HCT116 (cell line): ENCODE data around the gene FAM234A.

Experiments
- CTCF ChIP-seq, 3 experiments: fragments of 200-600 bp in 1 of 3; sonication (generic) in 1 of 3; IDR thresholded peaks in 2 of 3; conservative IDR thresholded peaks in 1 of 3; 2 replicates each; pipeline ENCODE4 v1.5.1; 2012 to 2017; ENCODE audit warnings: low read depth in 2 of 3, low read length in 2 of 3, antibody characterized with exemption in 1 of 3, borderline replicate concordance in 1 of 3, control low read depth in 1 of 3, mild to moderate bottlenecking in 1 of 3, mixed read lengths in 1 of 3, mixed run types in 1 of 3, moderate library complexity in 1 of 3; ENCODE audit not compliant: insufficient read depth in 1 of 3
- EGR1 ChIP-seq: IDR thresholded peaks from 2 replicates; pipeline ENCODE4 v1.6.1; 2012; ENCODE audit warnings: low read depth
- EZH2 ChIP-seq: fragments of 200-600 bp; sonication (generic); IDR thresholded peaks from 2 replicates; pipeline ENCODE4 v1.6.1; 2017; ENCODE audit warnings: antibody characterized with exemption, mixed run types
- POLR2A ChIP-seq: IDR thresholded peaks from 2 replicates; pipeline ENCODE4 v1.7.0; 2011; ENCODE audit warnings: borderline replicate concordance; ENCODE audit not compliant: insufficient read depth, insufficient read length; ENCODE audit errors: extremely low read depth
- POLR2AphosphoS5 ChIP-seq: IDR thresholded peaks from 2 replicates; pipeline ENCODE4 v1.6.1; 2011; ENCODE audit warnings: mild to moderate bottlenecking, low read depth, low read length, moderate library complexity
- TF ChIP-seq, protein P1 (sequence below): IDR thresholded peaks from 2 replicates; pipeline ENCODE4 v1.6.1; 2012

- no peak for TF ChIP-seq CTCF (IDR thresholded peaks at IDR 0.05 in 2 of 3, conservative IDR thresholded peaks at IDR 0.05 in 1 of 3; ENCODE audit: borderline replicate concordance in 1 of 3, insufficient read depth in 1 of 3, low read depth in 2 of 3, low read length in 2 of 3)
- no peak for TF ChIP-seq POLR2A
- TF ChIP-seq POLR2AphosphoS5, result no peak
- no peak for TF ChIP-seq EZH2
- TF ChIP-seq EGR1, result no peak
- TF ChIP-seq, protein P1, sequence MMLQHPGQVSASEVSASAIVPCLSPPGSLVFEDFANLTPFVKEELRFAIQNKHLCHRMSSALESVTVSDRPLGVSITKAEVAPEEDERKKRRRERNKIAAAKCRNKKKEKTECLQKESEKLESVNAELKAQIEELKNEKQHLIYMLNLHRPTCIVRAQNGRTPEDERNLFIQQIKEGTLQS, result no peak
Measured at GRCh38 chr16:259226-259625, 24.6 kb downstream of the FAM234A start.
